Breast epithelium (tissue), 3 donors: ENCODE results near the gene LRRC18.

Source experiments
- CTCF ChIP-seq, 3 donors: fragments of 450-650 bp; IDR thresholded peaks; one replicate each; pipeline ENCODE4 v1.5.1; 2016 to 2017; ENCODE audit warnings: antibody characterized with exemption in 3 of 3, mild to moderate bottlenecking in 3 of 3, moderate library complexity in 3 of 3
- POLR2A ChIP-seq: fragments of 450-650 bp; IDR thresholded peaks from one replicate; pipeline ENCODE4 v1.6.1; 2016; ENCODE audit warnings: antibody characterized with exemption, mild to moderate bottlenecking, moderate library complexity

- TF ChIP-seq CTCF (IDR thresholded peaks at IDR 0.05) (no peak), POLR2A (no peak)
Measured at GRCh38 chr10:48946332-48946731, 6.7 kb upstream of the LRRC18 start.
